ENCODE results near the gene EDC3.
A peak's percentile ranks its signal among the peaks of the same experiment; 100 is the strongest.

The EDC3 gene

GRCh38 chr15:74624020-74624602 is 71.7 kb downstream of the EDC3 start:
- DNase-seq = no peak

DNA sequence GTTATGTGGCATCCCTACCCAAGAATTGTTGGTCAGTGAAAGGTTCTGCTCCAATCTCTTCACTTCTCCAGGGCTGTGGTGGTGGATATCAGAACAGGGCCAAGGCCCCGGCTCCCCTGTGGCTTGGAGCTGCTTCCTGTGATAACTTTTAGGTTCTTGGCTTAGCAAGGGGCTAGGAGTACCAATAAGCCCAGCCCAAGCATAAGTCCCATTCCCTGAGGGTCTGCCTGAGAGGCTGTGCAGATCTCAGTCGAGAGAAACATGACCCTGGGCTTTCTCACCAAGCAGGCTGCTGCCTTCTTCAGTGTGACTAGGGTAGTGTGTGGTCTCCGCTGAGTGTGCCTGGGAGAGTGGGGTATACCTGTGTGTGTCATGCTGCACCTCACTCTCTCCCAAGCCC is 73.1 kb downstream of the EDC3 start:
- DNase-seq = no peak

GRCh38 chr15:74621936-74622335 is 73.9 kb downstream of the EDC3 start:
- DNase-seq = no peak

GRCh38 chr15:74621546-74621920 is 74.3 kb downstream of the EDC3 start:
- no peak for DNase-seq

- peak; percentile 71 for DNase-seq
Observed at GRCh38 chr15:74620636-74621545, 74.9 kb downstream of the EDC3 start.

DNA sequence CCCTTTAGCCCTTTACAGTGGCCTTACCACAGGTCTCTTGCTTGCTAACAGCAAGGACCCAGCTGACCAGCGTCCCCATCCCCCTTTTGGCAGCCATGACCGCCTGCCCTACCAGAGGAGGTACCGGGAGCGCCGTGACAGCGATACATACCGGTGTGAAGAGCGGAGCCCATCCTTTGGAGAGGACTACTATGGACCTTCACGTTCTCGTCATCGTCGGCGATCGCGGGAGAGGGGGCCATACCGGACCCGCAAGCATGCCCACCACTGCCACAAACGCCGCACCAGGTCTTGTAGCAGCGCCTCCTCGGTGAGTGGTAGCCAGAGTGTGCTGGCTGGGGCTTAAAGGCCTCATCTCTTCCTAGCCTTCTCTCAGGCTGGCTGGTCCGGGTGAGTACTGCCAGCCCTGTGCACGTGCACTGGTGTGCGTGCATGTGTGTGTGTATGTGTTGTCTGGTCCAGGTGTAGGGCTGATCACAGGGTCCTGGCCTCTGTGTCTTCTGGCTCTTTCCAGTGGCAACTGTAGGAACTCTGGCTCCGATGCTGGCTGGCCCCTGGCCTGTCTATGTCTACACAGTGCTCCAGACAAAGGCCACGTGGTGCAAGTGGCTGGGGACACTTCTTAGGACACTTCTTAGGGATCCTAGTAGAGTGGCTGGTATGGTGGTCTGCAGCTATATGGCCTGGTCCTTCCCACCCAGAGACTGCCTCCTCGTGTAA is 75.7 kb downstream of the EDC3 start:
- DNase-seq = no peak

- DNase-seq = no peak
Observed at GRCh38 chr15:74618841-74619596, 76.8 kb downstream of the EDC3 start.

- DNase-seq = peak; percentile 12
Observed at GRCh38 chr15:74616996-74617395, 78.8 kb downstream of the EDC3 start.

- DNase-seq = peak; percentile 73
Observed at GRCh38 chr15:74616366-74616939, 79.4 kb downstream of the EDC3 start.

DNA sequence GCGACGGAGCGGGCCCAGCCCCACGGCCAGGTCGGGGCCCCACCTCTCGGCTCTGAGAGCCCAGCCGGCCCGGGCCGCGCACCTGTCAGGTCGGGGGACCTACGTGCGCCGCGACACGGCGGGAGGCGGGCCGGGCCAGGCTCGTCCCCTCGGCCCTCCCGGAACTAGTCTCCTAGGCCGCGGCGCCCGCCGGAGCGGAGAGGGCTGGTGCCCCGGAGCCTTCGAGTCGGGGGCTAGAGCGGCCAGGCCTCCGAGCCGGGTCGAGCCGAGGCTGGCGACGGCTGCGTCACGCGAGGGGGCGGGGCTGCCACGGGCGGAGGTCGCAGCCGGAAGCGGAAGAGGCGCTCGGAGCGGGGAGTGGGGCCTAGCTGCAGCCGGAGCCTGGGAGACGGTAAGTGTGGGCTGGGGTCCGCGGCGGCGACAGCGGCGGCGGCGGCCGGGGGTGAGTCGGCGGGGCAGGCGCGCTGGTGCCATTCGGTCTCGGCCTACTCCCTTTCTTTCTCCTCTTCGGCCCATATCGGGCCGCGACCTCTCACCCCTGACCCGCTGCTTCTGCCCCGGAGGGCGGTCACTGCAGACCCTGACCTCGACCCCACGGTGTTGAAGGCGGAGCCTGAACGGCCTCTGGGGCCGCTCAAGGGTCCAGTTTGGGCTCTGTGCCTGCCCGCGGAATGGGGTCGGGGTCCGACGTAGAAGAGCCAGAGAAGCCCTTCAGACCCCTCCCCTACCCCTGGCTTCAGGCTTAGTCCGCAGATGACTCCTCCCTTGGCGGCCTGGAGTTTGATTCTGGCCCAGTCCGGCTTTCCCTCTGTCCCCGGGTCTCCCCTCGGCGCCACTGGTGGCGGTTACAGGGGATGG is 80.1 kb downstream of the EDC3 start, which contains the start of gene CLK3:
CLK3 (plus strand) TSS at position 329 of the 858 bp plus-strand sequence. CDS start 3,361 bp downstream, outside the sequence.
- DNase-seq = peak; percentile 94

GRCh38 chr15:74614744-74615507 is 80.9 kb downstream of the EDC3 start:
- peak; percentile 79 for DNase-seq

DNA sequence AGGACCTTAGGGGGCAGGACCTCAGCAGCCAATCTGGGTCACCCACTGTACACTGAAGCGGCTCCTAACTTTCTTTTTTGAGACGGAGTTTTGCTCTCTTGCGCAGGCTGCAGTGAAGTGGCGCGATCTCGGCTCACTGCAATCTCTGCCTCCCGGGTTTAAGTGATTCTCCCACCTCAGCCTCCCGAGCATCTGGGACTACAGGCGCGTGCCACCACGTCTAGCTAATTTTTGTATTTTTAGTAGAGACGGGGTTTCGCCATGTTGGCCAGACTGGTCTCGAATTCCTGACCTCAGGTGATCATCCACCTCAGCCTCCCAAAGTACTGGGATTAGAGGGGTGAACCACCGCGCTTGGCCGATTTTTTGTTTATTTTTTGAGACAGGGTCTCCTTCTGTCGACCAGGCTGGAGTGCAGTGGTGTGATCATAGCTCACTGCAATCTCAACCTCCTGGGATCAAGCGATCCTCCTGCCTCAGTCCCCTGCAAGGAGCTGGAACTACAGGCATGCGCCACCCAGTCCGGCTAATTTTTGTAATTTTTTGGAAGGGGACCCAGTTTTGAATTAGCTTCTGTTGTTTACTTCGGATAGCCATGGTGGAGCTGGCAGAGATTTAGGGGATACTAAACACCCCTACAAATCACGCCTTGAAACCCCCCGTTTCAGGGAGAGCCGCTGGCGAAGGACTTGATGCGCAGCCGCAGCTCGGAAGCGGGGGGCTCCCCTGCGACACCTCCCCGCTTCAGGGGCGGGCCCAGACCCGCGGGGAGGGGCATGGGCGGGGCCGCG is 81.7 kb downstream of the EDC3 start:
- no peak for DNase-seq

DNA sequence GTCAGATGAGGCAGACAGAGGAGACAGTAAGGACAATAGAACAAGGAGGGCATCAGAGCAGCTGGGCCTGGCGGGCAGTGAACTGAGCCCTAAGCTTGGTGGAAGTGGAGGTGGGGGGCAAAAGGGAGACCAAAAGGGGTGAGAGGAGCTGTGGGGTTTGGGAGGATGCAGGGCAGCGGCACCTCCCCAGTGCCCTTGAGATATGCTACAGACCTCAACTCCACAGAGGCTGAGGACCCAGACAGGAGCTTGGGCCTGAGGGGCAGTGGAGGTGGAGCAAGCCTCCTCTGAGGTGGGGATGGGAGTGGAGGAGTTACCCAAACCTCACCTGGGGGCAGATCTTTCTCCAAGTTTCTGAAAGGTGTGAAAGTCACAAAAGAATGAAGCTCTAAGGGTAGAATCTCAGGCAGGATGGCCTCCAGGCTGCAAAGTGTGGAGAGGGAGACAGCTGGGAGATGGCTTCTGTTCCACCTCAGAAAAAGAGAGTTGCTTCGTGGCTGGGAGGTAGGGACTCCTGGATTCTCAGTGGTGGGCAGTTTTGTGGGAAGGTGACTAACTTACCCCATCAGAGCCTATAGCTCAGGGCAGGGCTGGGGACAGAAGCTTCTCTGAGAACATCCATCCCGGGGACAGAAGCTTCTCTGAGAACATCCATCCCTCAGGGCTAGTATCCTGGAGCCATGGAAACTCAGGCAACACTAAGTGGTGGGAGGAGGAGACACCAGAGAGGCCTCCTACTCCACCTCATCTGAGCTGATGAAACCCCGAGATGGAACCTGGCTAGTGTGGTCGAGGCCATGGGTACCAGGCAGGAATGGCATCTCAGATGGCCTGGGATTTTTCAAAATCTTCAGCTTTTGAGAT is 82.5 kb downstream of the EDC3 start:
- DNase-seq = no peak

DNA sequence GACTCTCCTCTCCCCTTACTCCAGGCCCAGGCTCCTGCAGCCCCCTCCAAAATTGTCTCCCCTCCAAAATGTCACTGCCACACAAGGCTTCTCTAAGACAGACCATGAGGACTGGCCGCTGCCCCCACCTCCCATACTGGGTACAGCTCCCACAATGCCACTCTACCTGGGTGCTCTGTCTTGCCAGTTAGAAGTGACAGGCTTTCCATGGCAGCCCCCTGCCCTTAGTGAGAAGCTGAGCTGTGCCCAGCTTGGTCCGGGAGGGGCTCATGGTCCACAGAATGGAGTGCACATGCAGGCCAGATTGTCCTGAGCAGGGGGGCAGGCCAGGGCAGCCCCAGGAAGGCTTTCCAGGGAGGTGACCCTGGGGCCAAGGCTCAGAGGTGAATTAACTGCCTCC is 83.1 kb downstream of the EDC3 start:
- no peak for DNase-seq

DNA sequence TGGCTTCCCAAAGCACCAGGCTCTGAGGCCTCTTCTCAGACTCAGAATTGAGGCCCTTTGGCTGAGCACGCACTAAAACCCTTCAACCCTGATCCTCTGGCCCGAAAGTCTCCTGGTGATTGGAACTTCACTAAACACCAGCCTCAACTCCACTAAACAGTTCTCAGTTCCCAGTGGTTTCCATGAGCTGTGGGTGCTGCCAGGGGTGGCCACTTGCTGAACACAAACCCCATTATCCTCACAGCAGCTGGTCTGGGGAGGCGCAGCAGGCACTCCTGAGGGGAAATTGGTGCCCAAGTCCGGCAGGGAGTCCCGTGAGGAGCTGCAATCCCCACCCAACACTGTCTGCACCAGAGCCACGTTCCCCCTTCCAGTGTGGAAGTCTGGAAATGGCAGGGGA is 84.0 kb downstream of the EDC3 start:
- DNase-seq = no peak

DNA sequence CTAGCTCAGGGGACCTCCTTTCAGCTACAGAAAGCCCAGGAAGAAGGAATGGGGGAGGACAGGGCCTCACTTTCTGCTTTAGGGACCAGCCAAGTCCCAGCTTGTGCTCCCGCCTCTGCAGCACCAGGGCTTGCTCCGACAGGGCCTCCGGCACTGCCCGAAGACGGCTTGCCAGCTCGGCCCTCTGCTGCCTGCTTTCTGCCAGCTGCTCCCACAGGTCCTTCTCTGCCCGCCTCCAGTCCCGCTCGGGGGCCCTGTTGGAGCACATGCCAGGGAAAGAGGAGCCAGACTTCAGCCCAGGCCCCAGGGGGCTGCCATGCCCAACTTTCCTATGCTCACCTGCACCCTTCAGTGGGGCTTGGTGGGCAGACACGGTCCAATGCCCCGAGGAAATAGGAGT is 84.5 kb downstream of the EDC3 start:
- DNase-seq = no peak

- no peak for DNase-seq
Observed at GRCh38 chr15:74610302-74610951, 85.4 kb downstream of the EDC3 start.

- no peak for DNase-seq
Observed at GRCh38 chr15:74609938-74610301, 85.9 kb downstream of the EDC3 start.

All from EL (cell line).